OCI-LY1 (cell line): ENCODE measurements around the gene NPIPB12.
"Not testable (repeated sequence)": the region's sequence is repeated elsewhere in the genome, so short reads cannot be mapped to it uniquely, and the experiment has no call there.

ENCODE experiments used
- H2AFZ ChIP-seq: fragments of 200-600 bp; sonication (generic), shearing (Covaris generic); 2 replicates; pipeline ENCODE4 v1.6.0; 2014; ENCODE audit warnings: antibody characterized with exemption, mild to moderate bottlenecking, low read length
- H3F3A ChIP-seq: fragments of 200-600 bp; sonication (generic), shearing (Covaris generic); 2 replicates; pipeline ENCODE4 v1.6.0; 2014; ENCODE audit warnings: mild to moderate bottlenecking, antibody characterized with exemption, low read length, moderate library complexity; ENCODE audit not compliant: insufficient read depth
- H3K27ac ChIP-seq: fragments of 200-600 bp; sonication (generic); 2 replicates; pipeline ENCODE4 v1.5.1; 2014; ENCODE audit warnings: low read length, mixed run types, mild to moderate bottlenecking, low read depth; ENCODE audit not compliant: poor library complexity, severe bottlenecking
- H3K27me3 ChIP-seq: fragments of 200-600 bp; sonication (generic); 2 replicates; pipeline ENCODE4 v1.6.0; 2014; ENCODE audit warnings: antibody characterized with exemption, mild to moderate bottlenecking, low read length, moderate library complexity; ENCODE audit not compliant: insufficient read depth
- H3K36me3 ChIP-seq: fragments of 200-600 bp; sonication (generic); 2 replicates; pipeline ENCODE4 v1.6.1; 2014; ENCODE audit warnings: mild to moderate bottlenecking, antibody characterized with exemption, low read length, moderate library complexity, mixed read lengths; ENCODE audit not compliant: insufficient read depth
- H3K4me1 ChIP-seq: fragments of 200-600 bp; sonication (generic); 2 replicates; pipeline ENCODE4 v1.5.1; 2014; ENCODE audit warnings: mild to moderate bottlenecking, low read length, moderate library complexity; ENCODE audit not compliant: insufficient read depth, severe bottlenecking
- H3K4me2 ChIP-seq: fragments of 200-600 bp; sonication (generic), shearing (Covaris generic); 2 replicates; pipeline ENCODE4 v1.6.1; 2014; ENCODE audit warnings: low read length
- H3K4me3 ChIP-seq: fragments of 200-600 bp; sonication (generic); 2 replicates; pipeline ENCODE4 v1.5.1; 2014; ENCODE audit warnings: low read length, low read depth, mild to moderate bottlenecking, mixed read lengths; ENCODE audit not compliant: poor library complexity, severe bottlenecking
- H3K79me2 ChIP-seq: fragments of 200-600 bp; shearing (Covaris generic); 2 replicates; pipeline ENCODE4 v1.6.1; 2016; ENCODE audit warnings: mixed run types, low read length, mixed read lengths; ENCODE audit not compliant: insufficient read depth
- H3K9ac ChIP-seq: fragments of 200-600 bp; sonication (generic), shearing (Covaris generic); 2 replicates; pipeline ENCODE4 v1.6.1; 2014; ENCODE audit warnings: mild to moderate bottlenecking, low read length, mixed read lengths
- H3K9me2 ChIP-seq: fragments of 200-600 bp; sonication (generic), shearing (Covaris generic); 2 replicates; pipeline ENCODE4 v1.6.1; 2014; ENCODE audit warnings: low read depth, mild to moderate bottlenecking, low read length, mixed read lengths
- H3K9me3 ChIP-seq: fragments of 200-600 bp; shearing (Covaris generic); 2 replicates; pipeline ENCODE4 v1.6.1; 2014; ENCODE audit warnings: low read length, mixed read lengths
- H4K20me1 ChIP-seq: fragments of 200-600 bp; sonication (generic), shearing (Covaris generic); 2 replicates; pipeline ENCODE4 v1.6.0; 2016; ENCODE audit warnings: mild to moderate bottlenecking, low read length; ENCODE audit not compliant: insufficient read depth

NPIPB12 gene

DNA sequence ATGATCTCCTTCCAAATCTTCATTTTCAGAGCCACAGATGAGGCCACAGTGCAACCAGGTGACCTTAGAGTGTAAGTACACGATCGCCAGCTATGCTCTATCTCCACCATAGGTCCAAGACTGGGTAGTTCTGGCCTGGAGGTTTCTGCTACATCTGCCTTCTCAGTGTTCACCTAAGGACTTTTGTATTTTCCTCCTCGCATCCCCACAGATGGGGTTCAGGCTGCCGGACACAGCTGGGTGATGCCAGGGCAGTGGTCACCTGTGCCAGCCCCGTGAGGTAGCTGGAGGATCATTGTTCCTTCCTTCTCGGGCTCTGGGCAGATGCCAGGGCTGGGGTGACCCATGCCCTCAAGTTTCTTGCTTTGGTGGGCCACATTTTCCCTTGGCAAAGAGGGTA is at the start of gene NPIPB12:
NPIPB12 (minus strand) TSS at position 101 of the 400 bp plus-strand sequence.
- H3K4me3 ChIP-seq, H4K20me1 ChIP-seq, H3K36me3 ChIP-seq, H3K4me1 ChIP-seq, H3K9me3 ChIP-seq, H3K27ac ChIP-seq, H2AFZ ChIP-seq, H3F3A ChIP-seq, H3K9me2 ChIP-seq, H3K27me3 ChIP-seq, H3K9ac ChIP-seq, H3K4me2 ChIP-seq, H3K79me2 ChIP-seq: not testable (repeated sequence)

DNA sequence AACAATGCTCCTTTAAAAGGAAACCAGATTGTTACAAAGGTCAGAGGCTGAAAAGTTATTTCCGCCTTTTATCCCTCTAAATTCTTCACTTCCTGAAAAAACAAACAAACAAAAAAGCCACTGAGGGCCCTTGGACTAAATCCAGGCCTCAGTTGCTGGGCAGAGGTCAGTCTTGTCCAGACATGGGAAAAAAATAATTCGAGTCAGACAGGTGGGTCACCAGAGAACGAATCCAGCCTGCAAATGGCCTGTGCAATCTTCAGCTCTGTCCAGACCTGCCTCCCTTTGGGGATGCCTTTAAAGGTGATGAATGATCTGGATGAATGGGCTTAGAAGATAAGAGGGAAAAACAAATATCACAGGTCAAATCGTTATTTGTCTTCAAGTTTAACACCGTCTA is 15.3 kb upstream of the NPIPB12 start:
- H3K9ac ChIP-seq, H3K79me2 ChIP-seq, H3K4me1 ChIP-seq, H3K9me3 ChIP-seq, H3K4me3 ChIP-seq, H3K27me3 ChIP-seq, H3K4me2 ChIP-seq, H3K36me3 ChIP-seq, H2AFZ ChIP-seq, H3K27ac ChIP-seq, H4K20me1 ChIP-seq, H3K9me2 ChIP-seq, H3F3A ChIP-seq: not testable (repeated sequence)

DNA sequence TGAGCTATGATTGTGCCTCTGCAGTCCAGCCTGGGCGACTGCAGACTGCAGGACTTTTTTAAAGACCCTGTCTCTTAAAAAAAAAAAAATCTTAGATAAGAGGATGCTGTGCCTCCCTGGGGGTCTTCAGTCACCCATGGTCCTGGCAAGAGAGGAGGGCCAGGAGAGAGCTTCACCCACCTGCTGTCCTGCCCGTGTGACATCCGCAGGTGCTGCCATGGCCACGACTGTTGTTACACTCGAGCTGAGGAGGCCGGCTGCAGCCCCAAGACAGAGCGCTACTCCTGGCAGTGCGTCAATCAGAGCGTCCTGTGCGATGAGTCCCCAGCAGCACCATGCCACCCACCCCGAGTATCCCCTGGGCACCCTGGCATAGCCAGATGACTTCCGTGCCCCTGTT is 23.9 kb downstream of the NPIPB12 start:
- not testable (repeated sequence) for H3K4me1 ChIP-seq, H2AFZ ChIP-seq, H3F3A ChIP-seq, H3K79me2 ChIP-seq, H3K9ac ChIP-seq, H3K9me2 ChIP-seq, H3K9me3 ChIP-seq, H3K4me2 ChIP-seq, H4K20me1 ChIP-seq, H3K27me3 ChIP-seq, H3K4me3 ChIP-seq, H3K36me3 ChIP-seq
- peak overlapping the region; percentile 80 for H3K27ac ChIP-seq

DNA sequence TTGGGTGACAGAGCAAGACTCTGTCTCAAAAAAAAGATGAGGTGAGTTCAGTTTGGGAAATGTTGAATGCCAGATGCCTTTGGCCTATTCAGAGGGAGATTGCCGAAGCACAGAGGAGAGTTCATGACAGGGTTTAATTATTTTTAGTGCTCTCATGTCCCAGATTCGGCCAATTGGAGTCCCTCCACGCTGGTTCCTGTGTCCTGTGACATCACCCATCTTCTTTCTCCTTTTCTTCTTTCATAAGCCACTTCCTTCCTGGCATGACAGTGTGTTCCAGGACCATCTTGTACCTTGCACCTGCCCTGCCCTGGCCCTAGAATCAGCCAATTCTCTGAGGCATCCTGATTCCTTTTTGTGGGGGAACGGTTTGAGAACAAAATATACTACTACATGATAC is 34.1 kb downstream of the NPIPB12 start:
- H2AFZ ChIP-seq, H3F3A ChIP-seq, H3K27me3 ChIP-seq, H3K27ac ChIP-seq, H3K4me3 ChIP-seq, H3K9ac ChIP-seq, H3K4me2 ChIP-seq, H3K4me1 ChIP-seq, H3K9me2 ChIP-seq, H3K79me2 ChIP-seq, H4K20me1 ChIP-seq, H3K9me3 ChIP-seq, H3K36me3 ChIP-seq: not testable (repeated sequence)

DNA sequence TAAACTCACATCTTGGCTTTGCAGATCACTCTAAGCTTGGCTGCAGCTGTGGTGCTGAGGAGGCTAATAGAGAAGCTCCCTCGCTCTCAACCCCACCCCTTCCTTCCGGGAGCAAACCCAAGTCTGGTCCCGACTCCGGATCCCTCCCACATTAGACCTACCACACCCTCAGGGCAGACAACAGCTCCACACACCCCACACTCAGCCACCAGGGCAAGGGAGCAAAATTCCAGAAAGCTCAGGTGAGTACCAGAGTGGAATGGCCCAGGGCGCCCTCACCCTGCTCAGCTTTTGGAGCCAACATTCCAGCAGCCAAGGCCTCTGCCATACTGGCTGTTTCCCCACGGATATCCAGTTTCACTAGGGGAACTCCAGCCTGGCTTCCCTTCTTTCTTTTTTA is 36.5 kb downstream of the NPIPB12 start:
- H3K9me2 ChIP-seq, H2AFZ ChIP-seq, H3F3A ChIP-seq, H4K20me1 ChIP-seq, H3K9me3 ChIP-seq, H3K36me3 ChIP-seq, H3K4me1 ChIP-seq, H3K27me3 ChIP-seq, H3K27ac ChIP-seq, H3K79me2 ChIP-seq, H3K9ac ChIP-seq: not testable (repeated sequence)
- H3K4me2 ChIP-seq, result peak overlapping the region; percentile 52; the same call in 1 of the 2 replicates
- peak overlapping the region; percentile 45 for H3K4me3 ChIP-seq

DNA sequence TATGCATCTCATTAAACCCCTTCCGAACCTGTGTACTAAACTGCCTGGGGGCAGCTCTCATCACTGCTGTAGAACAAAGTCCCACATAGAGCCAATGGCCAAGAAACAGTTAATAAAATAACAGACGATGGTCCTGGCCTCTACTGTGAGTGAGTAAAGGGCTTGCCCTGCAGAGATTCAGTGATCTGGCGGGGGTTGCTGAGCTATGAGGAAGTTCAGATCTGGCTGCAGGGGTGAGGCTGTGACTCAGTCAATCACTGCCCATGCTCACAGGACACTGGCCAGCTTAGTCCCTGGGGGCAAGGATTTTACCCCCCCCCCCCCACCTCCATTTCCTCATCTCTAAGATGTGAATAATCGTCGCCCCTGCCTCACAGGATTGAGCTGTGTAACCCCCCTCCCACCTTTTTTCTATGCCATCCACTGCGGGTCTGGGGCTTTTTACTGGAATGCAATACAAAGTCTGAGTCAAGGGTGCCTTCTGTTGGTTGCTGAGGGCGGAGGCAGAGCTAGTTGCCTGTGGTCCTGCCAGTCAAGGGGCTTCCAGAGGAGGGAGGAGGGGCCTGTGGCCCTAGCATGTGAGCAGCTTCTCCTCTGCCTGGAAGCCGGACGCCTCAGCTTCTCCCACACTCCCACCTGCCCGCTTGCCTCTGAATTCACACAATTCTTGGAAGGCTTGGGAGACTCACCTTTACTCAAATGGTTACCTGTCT is 38.4 kb downstream of the NPIPB12 start:
- not testable (repeated sequence) for H3K79me2 ChIP-seq, H3F3A ChIP-seq, H3K4me3 ChIP-seq

DNA sequence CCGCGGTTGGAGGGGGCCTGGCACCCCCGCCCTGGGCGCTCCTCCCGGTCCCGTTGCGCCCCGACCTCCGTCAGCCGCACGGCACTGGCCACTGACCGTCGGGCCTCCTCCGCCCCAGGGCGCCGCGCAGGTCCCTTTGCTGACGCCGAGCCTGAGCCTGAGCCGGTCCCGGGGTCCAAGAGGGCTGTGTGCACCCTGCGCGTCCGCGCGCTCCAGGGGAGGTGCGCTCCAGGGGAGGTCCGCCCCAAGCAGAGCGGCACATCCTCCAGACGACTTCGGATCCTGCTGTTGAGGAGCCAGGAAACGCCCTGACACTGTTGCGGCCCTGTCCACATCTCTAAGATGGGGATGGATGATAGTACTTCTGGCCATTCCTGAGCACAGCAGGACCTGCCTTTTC is 39.3 kb downstream of the NPIPB12 start:
- not testable (repeated sequence) for H2AFZ ChIP-seq, H3K9ac ChIP-seq, H3K4me3 ChIP-seq, H3K27ac ChIP-seq, H3K79me2 ChIP-seq, H4K20me1 ChIP-seq, H3K36me3 ChIP-seq, H3K9me3 ChIP-seq, H3F3A ChIP-seq, H3K27me3 ChIP-seq, H3K9me2 ChIP-seq, H3K4me2 ChIP-seq, H3K4me1 ChIP-seq

More for the DNA sequence above, 38.4 kb downstream of the NPIPB12 start:
- H3K36me3 ChIP-seq, H3K9ac ChIP-seq, H3K4me2 ChIP-seq, H3K9me2 ChIP-seq, H3K27ac ChIP-seq, H3K27me3 ChIP-seq, H2AFZ ChIP-seq, H3K4me1 ChIP-seq, H3K9me3 ChIP-seq, H4K20me1 ChIP-seq: not testable (repeated sequence)
